HepG2 (cell line): Measurements from ENCODE around the gene SEMA4C. TPM values are rescaled to one million over a fixed set of nuclear protein-coding genes. Genes with fewer than 3 reads are reported as not detected.

ENCODE experiments used
- ATAC-seq: fragments of 200-7000 bp; cut with Tn5 transposase; 3 replicates; pipeline ENCODE4 v1.9.1; 2020; ENCODE audit warnings: mild to moderate bottlenecking, moderate library complexity
- BruUV-seq: library from RNA; stranded (reverse); fragments of 400-500 nt; replicated peaks from 2 replicates; lab custom pipeline; 2021; lab: Mats Ljungman, UMichigan
- CTCF ChIA-PET: fragments of 300-600 bp; formaldehyde crosslinking; extraction: SDS; loops from one replicate; lab custom pipeline; 2021; ENCODE audit warnings: low total read pairs, inconsistent platforms, low intra/inter-chr PET ratio; lab: Yijun Ruan, JAX
- POLR2A ChIA-PET: fragments of 350-600 bp; sonication (Branson Sonifier 250); formaldehyde crosslinking; loops from one replicate; lab custom pipeline; 2020; ENCODE audit warnings: antibody characterized with exemption, inconsistent platforms; lab: Yijun Ruan, JAX
- DNase-seq: peaks from one replicate; pipeline ENCODE4 v3.0.0-alpha.2; 2015; ENCODE audit warnings: low spot score
- FAIRE-seq: peaks from 3 replicates; lab custom pipeline; 2011; peaks lifted over from hg19 to GRCh38; lab: Jason Lieb, UNC
- H2AFZ ChIP-seq: one replicate; pipeline ENCODE4 v1.6.1; 2011; ENCODE audit warnings: low read length, inconsistent platforms
- H3K27ac ChIP-seq: fragments of 300-600 bp; 3 replicates; pipeline ENCODE4 v1.8.0; 2011; ENCODE audit warnings: mixed run types, mild to moderate bottlenecking, mixed read lengths, low read length, inconsistent platforms; ENCODE audit not compliant: insufficient read depth; ENCODE audit errors: extremely low read length
- H3K27me3 ChIP-seq, 2 experiments: fragments of 200-600 bp in 1 of 2; 2 replicates in 1 of 2; 3 replicates in 1 of 2; pipeline versions ENCODE4 v1.6.0 to v1.8.0; 2011; ENCODE audit warnings: low read length in 2 of 2, mild to moderate bottlenecking in 2 of 2, moderate library complexity in 2 of 2, inconsistent platforms in 1 of 2; ENCODE audit not compliant: insufficient read depth in 2 of 2, control insufficient read depth in 1 of 2
- H3K36me3 ChIP-seq, 2 experiments: fragments of 200-600 bp in 1 of 2; replicated peaks in 1 of 2; 2 replicates in 1 of 2; 3 replicates in 1 of 2; pipeline versions ENCODE4 v1.5.1 to v1.8.0; 2011; ENCODE audit warnings: low read length in 2 of 2, inconsistent platforms in 1 of 2; ENCODE audit not compliant: insufficient read depth in 2 of 2, control insufficient read depth in 1 of 2
- H3K4me1 ChIP-seq: 2 replicates; pipeline ENCODE4 v1.5.1; 2012; ENCODE audit warnings: low read length, inconsistent platforms; ENCODE audit not compliant: insufficient read depth
- H3K4me2 ChIP-seq: 2 replicates; pipeline ENCODE4 v1.6.0; 2011; ENCODE audit warnings: low read depth, low read length, inconsistent platforms
- H3K4me3 ChIP-seq, 3 experiments: fragments of 200-600 bp in 1 of 3; sonication (generic), shearing (Covaris generic) in 1 of 3; replicated peaks in 1 of 3; 2 replicates each; pipeline ENCODE4 v1.5.1; 2011 to 2016; ENCODE audit warnings: low read length in 3 of 3, inconsistent platforms in 2 of 3, low read depth in 2 of 3, mild to moderate bottlenecking in 2 of 3, control low read depth in 1 of 3, mixed read lengths in 1 of 3; ENCODE audit not compliant: insufficient read depth in 1 of 3
- H3K79me2 ChIP-seq: one replicate; pipeline ENCODE4 v1.6.1; 2011; ENCODE audit warnings: low read length, inconsistent platforms; ENCODE audit not compliant: insufficient read depth
- H3K9ac ChIP-seq: 2 replicates; pipeline ENCODE4 v1.6.0; 2011; ENCODE audit warnings: mild to moderate bottlenecking, low read depth, low read length, inconsistent platforms; ENCODE audit not compliant: insufficient read depth
- H3K9me3 ChIP-seq: 2 replicates; pipeline ENCODE4 v1.5.1; 2012; ENCODE audit warnings: mild to moderate bottlenecking, low read length
- H4K20me1 ChIP-seq: 2 replicates; pipeline ENCODE4 v1.6.0; 2011; ENCODE audit warnings: inconsistent platforms, mild to moderate bottlenecking, low read length, moderate library complexity; ENCODE audit not compliant: insufficient read depth
- AGO2 ChIP-seq: fragments of 200-400 bp; formaldehyde crosslinking; optimal IDR thresholded peaks from 2 replicates; pipeline ENCODE3; 2017; ENCODE audit warnings: mild to moderate bottlenecking, low read depth, low read length, moderate library complexity
- ZFP36 ChIP-seq: fragments of 150-350 bp; IDR thresholded peaks from 2 replicates; pipeline ENCODE4 v1.6.1; 2018; ENCODE audit warnings: borderline replicate concordance, low read length, low read depth; ENCODE audit not compliant: partially characterized antibody
- WGBS: methylation state at CpG from one replicate; pipeline ENCODE4 v1.1.6; 2017; ENCODE audit warnings: low lambda C conversion rate; 5-methylcytosine and 5-hydroxymethylcytosine counted together
- in situ Hi-C: cut with HindIII; loops from 2 replicates; pipeline ENCODE4 v1.10.0; 2017; ENCODE audit warnings: low pct_unique_long_range_greater_than_20kb; ENCODE audit not compliant: extremely low pct_ligation_motif_present
- intact Hi-C: fragments of 100-400 bp; cut with micrococcal nuclease; formaldehyde crosslinking; loops from one replicate; pipeline ENCODE4 v1.10.0; 2022; ENCODE audit not compliant: unreplicated experiment
- polyA plus RNA-seq, 8 experiments: library from polyadenylated mRNA; depleted of rRNA in 3 of 8; stranded (reverse) in 7 of 8; unstranded in 1 of 8; fragments of >200 nt; fragmentation: Illumina TruSeq in 4 of 8; extraction: Trizol in 4 of 8; gene quantifications; 2 replicates each; pipeline versions ENCODE4 v1.2.1 to v1.2.3, GENCODE V29; 2011 to 2016; ENCODE audit warnings: low read depth in 4 of 8, missing spikeins in 1 of 8, mixed read lengths in 1 of 8; ENCODE audit not compliant: insufficient read depth in 1 of 8
- total RNA-seq, 5 experiments: library from RNA; depleted of rRNA; stranded (reverse); fragments of >200 nt; fragmentation: Illumina TruSeq; extraction: Trizol; gene quantifications; 2 replicates each; pipeline ENCODE4 v1.2.3, GENCODE V29; 2016; ENCODE audit warnings: low read depth in 1 of 5
- TF ChIP-seq, protein P1 (sequence below), 2 experiments: IDR thresholded peaks; 2 replicates each; pipeline ENCODE4 v1.6.1; 2011 to 2012; ENCODE audit warnings: low read length in 2 of 2, borderline replicate concordance in 1 of 2, low read depth in 1 of 2, mild to moderate bottlenecking in 1 of 2, moderate library complexity in 1 of 2

SEMA4C gene
- total and polyA plus RNA-seq, 2 of the 13 experiments (the other 11 are each of a cell fraction or from before 2014, with no cell fraction given) = 25.9 to 46.6 TPM

DNA sequence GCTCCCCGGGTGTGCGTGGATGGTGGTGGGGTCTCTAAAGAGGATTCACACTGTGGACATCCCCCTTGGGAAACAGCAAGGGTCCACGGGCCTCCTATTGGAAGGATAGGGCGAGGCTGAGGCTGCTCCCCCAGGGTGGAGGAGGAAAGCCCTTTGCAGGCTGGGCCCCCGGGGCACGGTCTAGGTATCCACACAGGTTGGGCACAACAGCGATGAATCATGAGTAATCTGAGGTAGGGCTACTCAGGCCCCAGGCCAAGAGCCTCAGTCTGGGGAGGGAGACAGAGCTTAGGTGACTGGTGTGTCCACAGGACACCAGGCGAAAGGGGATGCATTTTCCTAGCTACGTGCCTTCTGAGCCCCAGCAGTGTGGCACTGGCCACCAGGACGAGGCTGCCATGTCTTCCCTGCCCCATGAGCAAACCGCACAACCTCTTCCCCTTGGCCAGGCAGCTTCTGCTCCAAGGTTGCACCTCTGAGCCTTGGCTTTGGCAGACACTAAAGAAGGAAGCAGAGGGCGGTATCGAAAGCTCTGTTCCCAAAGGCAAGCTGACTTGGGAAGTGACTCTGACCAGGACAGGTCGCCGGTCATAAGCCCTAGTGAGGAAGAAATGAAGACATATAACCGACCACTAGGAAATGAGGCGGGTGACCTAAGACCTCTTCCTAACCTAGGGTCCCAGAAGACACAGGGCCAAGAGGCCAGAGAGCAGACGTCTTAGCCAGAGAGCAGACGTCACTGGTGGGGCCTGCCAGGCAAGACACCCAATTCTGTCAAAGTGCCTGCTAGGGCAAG lies 14.6 kb upstream of the SEMA4C start:
- H4K20me1 ChIP-seq = no peaks in the 10 kb centered on the region; the same call in 1 of the 2 replicates
- intact Hi-C loops = no loop called here
- peaks cover 29 to 90% of the 10 kb centered on the region in 2 experiments for H3K27me3 ChIP-seq
- WGBS = 40% methylated on average over 18 of the region's 19 CpGs
- BruUV-seq = no TSS peak
- no peak overlapping the region for H3K4me2 ChIP-seq
- no peak overlapping the region for H3K9ac ChIP-seq
- H3K36me3 ChIP-seq = no peaks in the 10 kb centered on the region
- H3K9me3 ChIP-seq = no peaks in the 10 kb centered on the region
- ChIA-PET CTCF (no interaction called here), POLR2A (interaction anchor here (1.2 kb wide), 1 partner anchor 16 kb away, joined by 3 read pairs; no protein-coding TSS in a partner anchor)
- DNase-seq (no peak), ATAC-seq (no peak), FAIRE-seq (no peak)
- H3K4me3 ChIP-seq = no peak overlapping the region
- no peaks in the 10 kb centered on the region for H3K4me1 ChIP-seq
- in situ Hi-C loops = no loop called here
- no peaks in the 10 kb centered on the region for H3K79me2 ChIP-seq
- H2AFZ ChIP-seq = no peak overlapping the region
- TF ChIP-seq ZFP36 (no peak), AGO2 (no peak)
- TF ChIP-seq, protein P1, sequence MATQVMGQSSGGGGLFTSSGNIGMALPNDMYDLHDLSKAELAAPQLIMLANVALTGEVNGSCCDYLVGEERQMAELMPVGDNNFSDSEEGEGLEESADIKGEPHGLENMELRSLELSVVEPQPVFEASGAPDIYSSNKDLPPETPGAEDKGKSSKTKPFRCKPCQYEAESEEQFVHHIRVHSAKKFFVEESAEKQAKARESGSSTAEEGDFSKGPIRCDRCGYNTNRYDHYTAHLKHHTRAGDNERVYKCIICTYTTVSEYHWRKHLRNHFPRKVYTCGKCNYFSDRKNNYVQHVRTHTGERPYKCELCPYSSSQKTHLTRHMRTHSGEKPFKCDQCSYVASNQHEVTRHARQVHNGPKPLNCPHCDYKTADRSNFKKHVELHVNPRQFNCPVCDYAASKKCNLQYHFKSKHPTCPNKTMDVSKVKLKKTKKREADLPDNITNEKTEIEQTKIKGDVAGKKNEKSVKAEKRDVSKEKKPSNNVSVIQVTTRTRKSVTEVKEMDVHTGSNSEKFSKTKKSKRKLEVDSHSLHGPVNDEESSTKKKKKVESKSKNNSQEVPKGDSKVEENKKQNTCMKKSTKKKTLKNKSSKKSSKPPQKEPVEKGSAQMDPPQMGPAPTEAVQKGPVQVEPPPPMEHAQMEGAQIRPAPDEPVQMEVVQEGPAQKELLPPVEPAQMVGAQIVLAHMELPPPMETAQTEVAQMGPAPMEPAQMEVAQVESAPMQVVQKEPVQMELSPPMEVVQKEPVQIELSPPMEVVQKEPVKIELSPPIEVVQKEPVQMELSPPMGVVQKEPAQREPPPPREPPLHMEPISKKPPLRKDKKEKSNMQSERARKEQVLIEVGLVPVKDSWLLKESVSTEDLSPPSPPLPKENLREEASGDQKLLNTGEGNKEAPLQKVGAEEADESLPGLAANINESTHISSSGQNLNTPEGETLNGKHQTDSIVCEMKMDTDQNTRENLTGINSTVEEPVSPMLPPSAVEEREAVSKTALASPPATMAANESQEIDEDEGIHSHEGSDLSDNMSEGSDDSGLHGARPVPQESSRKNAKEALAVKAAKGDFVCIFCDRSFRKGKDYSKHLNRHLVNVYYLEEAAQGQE (IDR thresholded peaks at IDR 0.05; ENCODE audit: borderline replicate concordance in 1 of 2, low read depth in 1 of 2, low read length in 2 of 2) = no peak
- no peak overlapping the region for H3K27ac ChIP-seq
